RWPE1 (cell line): ENCODE data around the gene TMBIM4.

Source experiments
- CTCF ChIA-PET: fragments of 350-600 bp; sonication (Branson Sonifier 250); formaldehyde crosslinking; extraction: SDS; loops from one replicate; lab custom pipeline; 2021; lab: Yijun Ruan, JAX
- POLR2A ChIA-PET: fragments of 400-600 bp; formaldehyde crosslinking; extraction: SDS; loops from one replicate; lab custom pipeline; 2020; ENCODE audit warnings: antibody characterized with exemption; ENCODE audit not compliant: low non-redundant PET; lab: Yijun Ruan, JAX
- DNase-seq: peaks from one replicate; pipeline ENCODE4 v3.0.0; 2012; ENCODE audit warnings: low spot score
- H3K27ac ChIP-seq: fragments of 450-650 bp; 2 replicates; pipeline ENCODE4 v1.5.1; 2017
- TF ChIP-seq, protein P1 (sequence below): fragments of 450-650 bp; conservative IDR thresholded peaks from 2 replicates; pipeline ENCODE4 v1.5.1; 2017; ENCODE audit warnings: low read depth, mild to moderate bottlenecking

The TMBIM4 gene

DNA sequence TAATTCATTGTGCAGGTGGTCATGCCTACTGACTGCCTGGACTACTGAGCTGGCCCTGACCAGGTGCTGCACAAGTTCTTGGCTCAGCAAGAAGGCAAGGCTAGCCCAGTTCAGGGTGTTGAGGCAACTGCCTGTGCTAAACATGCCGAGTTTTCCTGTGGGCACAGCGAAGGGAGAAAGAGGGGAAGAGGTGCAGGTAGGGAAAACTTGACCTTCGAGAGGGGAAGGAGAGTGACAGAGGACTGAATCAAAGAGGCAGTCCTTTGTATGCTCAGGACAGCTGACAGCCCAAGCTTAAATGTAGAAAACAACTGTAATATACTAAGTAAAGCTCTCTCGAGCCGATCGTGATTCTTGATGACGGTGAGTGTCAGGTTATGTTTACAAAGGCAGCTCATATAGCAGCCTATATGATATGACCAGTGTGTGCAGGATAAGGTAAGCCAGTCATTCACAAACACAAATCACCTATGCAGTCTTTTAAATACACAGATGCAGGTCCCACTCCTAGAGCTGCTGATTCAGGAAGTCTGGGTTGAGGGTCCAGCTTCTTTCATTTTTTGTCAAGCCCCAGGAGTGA, 21.8 kb upstream of the TMBIM4 start:
- no peak for DNase-seq
- TF ChIP-seq, protein P1, sequence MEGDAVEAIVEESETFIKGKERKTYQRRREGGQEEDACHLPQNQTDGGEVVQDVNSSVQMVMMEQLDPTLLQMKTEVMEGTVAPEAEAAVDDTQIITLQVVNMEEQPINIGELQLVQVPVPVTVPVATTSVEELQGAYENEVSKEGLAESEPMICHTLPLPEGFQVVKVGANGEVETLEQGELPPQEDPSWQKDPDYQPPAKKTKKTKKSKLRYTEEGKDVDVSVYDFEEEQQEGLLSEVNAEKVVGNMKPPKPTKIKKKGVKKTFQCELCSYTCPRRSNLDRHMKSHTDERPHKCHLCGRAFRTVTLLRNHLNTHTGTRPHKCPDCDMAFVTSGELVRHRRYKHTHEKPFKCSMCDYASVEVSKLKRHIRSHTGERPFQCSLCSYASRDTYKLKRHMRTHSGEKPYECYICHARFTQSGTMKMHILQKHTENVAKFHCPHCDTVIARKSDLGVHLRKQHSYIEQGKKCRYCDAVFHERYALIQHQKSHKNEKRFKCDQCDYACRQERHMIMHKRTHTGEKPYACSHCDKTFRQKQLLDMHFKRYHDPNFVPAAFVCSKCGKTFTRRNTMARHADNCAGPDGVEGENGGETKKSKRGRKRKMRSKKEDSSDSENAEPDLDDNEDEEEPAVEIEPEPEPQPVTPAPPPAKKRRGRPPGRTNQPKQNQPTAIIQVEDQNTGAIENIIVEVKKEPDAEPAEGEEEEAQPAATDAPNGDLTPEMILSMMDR: no peak
- POLR2A ChIA-PET: no interaction called here
- CTCF ChIA-PET: interaction anchor here (0.5 to 0.7 kb wide), 3 partner anchors 8 to 44 kb away, joined by 3 to 6 read pairs (median 5); no protein-coding TSS in a partner anchor
- no peak overlapping the region for H3K27ac ChIP-seq

DNA sequence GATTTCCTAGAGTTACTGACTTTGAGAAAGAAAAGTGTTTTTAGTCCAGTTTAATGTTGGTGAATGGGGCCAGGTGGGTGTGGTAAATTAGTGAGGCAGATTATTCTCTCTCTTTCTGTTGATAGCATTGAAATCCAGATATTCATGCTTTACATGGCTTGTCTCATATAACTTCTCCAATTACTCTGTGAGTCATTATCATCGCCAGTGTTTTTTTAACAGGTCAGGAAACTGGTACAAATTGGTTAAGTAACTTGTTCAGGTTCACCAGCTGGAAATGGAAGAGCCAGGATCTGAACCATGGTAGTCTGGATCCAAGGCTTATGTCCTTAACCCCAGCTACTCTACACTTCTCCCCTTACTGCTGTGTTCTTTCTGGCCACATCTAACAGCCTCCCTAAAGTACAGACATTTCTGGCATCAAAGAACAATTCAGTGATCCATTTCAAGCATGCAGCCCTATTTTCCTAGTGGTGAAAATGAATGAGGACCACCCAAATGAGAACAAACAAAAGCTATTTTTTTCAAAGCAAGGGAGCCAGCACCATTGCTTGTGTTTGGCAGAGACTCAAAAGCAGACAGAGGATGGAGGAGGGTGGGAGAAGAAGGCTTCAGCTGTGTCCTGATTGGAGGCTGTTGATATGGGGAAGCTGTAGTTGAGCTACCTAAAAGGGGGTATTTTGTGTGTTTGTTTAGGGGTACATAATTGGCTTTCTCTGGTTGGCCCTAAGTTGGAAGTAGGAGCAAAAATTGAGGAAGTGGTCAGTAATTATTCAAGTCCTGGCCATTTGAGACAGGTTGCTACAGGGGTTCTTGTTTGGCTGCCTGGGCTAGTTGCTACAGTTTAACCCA, 20.9 kb upstream of the TMBIM4 start:
- TF ChIP-seq, protein P1: no peak
- DNase-seq: peak; percentile 45
- no peak overlapping the region for H3K27ac ChIP-seq
- CTCF ChIA-PET: interaction anchor here (0.5 to 0.7 kb wide), 3 partner anchors 9 to 44 kb away, joined by 3 to 6 read pairs (median 5); no protein-coding TSS in a partner anchor
- POLR2A ChIA-PET: no interaction called here

DNA sequence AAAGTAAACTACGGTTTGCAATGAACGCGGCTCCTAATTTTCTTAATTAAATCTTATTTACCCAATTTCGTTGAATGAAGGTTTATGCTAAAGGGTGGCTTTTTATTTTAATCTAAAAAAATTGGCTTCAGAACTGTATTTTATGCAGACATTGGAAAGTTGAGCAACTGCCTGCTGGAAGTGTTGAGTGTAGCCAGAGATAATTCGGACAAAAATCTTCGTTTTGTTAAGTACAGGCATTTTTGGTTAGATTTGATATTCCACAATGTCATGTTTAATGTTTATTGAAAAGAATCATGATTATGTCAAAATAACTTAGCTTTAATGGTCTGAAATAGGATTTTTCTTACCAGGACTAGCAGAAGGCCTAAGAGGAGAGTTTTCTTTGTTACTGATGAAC, 20.1 kb upstream of the TMBIM4 start:
- TF ChIP-seq, protein P1: no peak
- no peak for DNase-seq
- H3K27ac ChIP-seq: no peak overlapping the region
- POLR2A ChIA-PET: no interaction called here
- CTCF ChIA-PET: interaction anchor here (0.6 kb wide), 1 partner anchor 46 kb away, joined by 3 read pairs; no protein-coding TSS in a partner anchor

DNA sequence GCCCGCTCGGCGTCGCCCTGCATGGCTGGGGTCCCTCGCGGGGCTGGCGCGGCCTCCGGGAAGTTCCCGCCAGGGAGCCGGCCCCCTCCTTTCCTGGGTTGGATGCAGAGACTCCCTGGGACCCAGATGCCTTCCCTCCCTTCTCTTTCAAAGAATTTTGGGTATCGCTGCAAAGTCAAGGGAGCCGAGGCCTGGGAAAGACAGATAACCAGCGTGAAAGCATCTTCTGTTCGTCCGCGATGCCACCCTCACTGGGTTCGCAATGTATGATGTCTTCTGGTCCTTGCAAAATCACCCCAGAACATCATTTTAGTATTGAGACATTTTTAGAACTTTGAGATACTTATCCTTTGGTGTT, 19.7 kb upstream of the TMBIM4 start:
- no peak overlapping the region for H3K27ac ChIP-seq
- TF ChIP-seq, protein P1: no peak
- DNase-seq: peak; percentile 7
- POLR2A ChIA-PET: no interaction called here
- CTCF ChIA-PET: interaction anchor here (0.6 to 0.7 kb wide), 2 partner anchors 46 to 54 kb away, joined by 3 to 5 read pairs; no protein-coding TSS in a partner anchor

DNA sequence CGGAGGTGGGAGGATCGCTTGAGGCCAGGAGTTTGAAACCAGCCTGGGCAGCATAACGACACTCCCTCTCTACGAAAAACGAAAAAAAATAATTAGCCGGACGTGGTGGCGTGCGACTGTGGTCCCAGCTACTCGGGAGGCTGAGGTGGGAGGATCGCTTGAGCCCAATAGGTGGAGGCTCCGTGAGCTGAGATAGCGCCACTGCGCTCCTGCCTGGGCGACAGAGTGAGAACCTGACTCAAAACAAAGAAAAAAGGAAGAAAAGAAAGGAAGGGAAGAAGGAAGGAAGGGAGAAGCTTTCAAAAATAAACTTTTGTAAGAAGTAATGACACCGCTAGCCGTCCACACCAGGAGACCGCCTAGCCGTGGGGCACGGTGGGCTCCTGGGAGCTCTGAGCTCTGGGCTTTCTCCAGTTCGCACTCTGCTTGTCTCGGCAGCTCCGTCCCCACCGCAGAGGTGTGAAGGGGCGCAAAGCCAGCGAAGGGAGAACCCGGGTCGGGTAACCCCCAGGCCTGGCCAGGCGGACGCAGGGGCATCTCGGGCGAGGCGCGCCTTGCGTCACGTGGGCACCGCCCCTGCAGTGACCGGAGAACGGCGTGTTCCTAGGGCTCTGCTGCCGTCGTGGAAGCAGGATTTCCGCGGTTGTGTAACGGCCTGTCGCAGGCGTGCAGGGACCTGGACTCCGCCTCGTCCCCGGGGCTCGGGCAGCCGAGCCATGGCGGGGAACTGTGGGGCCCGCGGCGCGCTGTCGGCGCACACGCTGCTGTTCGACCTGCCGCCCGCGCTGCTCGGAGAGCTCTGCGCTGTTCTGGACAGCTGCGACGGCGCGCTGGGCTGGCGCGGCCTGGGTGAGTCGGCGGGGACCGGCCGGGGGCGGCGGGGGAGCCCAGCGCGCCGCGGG, 19.0 kb upstream of the TMBIM4 start, which contains the start of gene IRAK3:
Gene IRAK3 (plus strand): TSS at position 631 of the 902 bp plus-strand sequence. CDS start 86 bp downstream, at position 717.
- DNase-seq: peak; percentile 34
- TF ChIP-seq, protein P1: no peak
- ChIA-PET CTCF (interaction anchor here (0.6 to 0.7 kb wide), 3 partner anchors 19 to 618 kb away, joined by 4 to 5 read pairs (median 5); no protein-coding TSS in a partner anchor), POLR2A (no interaction called here)
- no peak within 1 kb of the TSS for H3K27ac ChIP-seq
